ENCODE data around the gene AQR. TPM values are rescaled to one million over a fixed set of nuclear protein-coding genes. Genes with fewer than 3 reads are reported as not detected.

AQR gene
- total and polyA plus RNA-seq, 10 of the 15 experiments (the other 5 are each of a cell fraction or from before 2014, with no cell fraction given): 18.2 to 53.5 (median 32.6) TPM

DNA sequence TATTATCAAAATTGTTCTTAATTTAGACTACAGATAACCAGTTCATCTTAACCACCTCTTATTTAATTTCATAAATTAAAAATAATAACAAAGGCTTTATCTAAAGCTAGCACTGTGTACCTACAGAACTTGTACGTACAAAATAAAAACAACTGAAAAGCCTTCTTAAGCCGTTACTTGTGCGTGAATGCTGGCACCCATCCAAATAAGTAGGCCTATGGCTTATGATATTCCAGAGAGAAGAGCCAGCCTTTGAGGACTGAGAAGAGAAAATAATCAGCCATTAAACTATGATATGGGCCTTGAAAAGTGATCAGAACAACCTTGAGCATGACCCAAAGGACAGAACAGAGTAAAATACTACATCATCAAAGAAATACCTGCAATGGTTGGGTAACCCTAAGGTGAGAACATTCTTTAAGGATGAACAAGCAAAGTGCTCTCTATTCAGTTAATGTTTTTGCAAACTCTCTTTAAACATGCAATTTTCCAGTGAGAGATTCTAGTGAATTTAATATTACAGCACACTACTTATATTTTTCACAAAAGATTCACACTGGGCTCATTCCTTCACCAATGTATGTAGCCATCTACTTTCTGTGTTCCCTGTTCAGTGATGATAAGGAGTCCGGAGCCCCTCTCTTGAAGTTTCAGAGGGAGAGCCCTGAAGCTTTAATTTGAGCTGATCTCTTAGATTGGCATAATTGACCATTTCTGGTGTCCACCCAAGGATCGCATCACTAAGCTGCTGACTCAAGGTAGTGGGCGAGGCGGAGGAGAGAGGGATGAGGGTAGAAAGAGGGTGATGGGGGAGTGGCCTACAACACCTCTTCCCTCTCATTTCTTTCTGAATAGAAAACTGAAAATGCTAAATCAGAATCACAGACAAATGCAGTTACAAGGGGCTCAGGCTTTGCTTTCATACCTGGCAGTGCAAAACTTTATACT, 166.5 kb downstream of the AQR start:
- DNase-seq (ENCODE audit: low read depth, low spot score): no peak
- H3K4me2 ChIP-seq (ENCODE audit: control insufficient read depth, insufficient read depth): no peak overlapping the region
- H3K36me3 ChIP-seq (ENCODE audit: control insufficient read depth in 2 of 2, insufficient read depth in 2 of 2, low read length in 1 of 2): no peaks in the 10 kb centered on the region
- ChIA-PET POLR2A (no interaction called here), RAD21 (ENCODE audit: unreplicated experiment) (no interaction called here), SMC1A (ENCODE audit: uncharacterized antibody, unreplicated experiment) (no interaction called here), CTCF (interaction anchor here (0.6 kb wide), 1 partner anchor 730 kb away, joined by 3 read pairs; no protein-coding TSS in a partner anchor)
- in situ Hi-C loops (cut with MboI): no loop called here
- BruUV-seq (replicated peaks): no TSS peak
- H3K79me2 ChIP-seq (ENCODE audit: control insufficient read depth, insufficient read depth, low read length): no peaks in the 10 kb centered on the region
- peaks cover 0 to 2% of the 10 kb centered on the region in 2 experiments; a peak in 2 of 4 replicates for H3K27me3 ChIP-seq (replicated peaks in 1 of 2; ENCODE audit: control insufficient read depth in 2 of 2, insufficient read depth in 2 of 2, low read length in 1 of 2)
- H3K9me3 ChIP-seq (replicated peaks; ENCODE audit: control insufficient read depth, insufficient read depth, low read length): no peaks in the 10 kb centered on the region; the same call in 2 of the 3 replicates
- intact Hi-C loops (cut with micrococcal nuclease; ENCODE audit: unreplicated experiment): no loop called here
- no peaks in the 10 kb centered on the region for H3K4me1 ChIP-seq (ENCODE audit: control insufficient read depth, insufficient read depth, low read length)
- no peaks in the 10 kb centered on the region for H4K20me1 ChIP-seq (ENCODE audit: control insufficient read depth, insufficient read depth)
- TF ChIP-seq, protein P1, sequence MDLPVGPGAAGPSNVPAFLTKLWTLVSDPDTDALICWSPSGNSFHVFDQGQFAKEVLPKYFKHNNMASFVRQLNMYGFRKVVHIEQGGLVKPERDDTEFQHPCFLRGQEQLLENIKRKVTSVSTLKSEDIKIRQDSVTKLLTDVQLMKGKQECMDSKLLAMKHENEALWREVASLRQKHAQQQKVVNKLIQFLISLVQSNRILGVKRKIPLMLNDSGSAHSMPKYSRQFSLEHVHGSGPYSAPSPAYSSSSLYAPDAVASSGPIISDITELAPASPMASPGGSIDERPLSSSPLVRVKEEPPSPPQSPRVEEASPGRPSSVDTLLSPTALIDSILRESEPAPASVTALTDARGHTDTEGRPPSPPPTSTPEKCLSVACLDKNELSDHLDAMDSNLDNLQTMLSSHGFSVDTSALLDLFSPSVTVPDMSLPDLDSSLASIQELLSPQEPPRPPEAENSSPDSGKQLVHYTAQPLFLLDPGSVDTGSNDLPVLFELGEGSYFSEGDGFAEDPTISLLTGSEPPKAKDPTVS (IDR thresholded peaks at IDR 0.05; ENCODE audit: low read depth, low read length): no peak
- TF ChIP-seq ZNF217 (IDR thresholded peaks at IDR 0.05) (no peak), NR2F1 (conservative IDR thresholded peaks at IDR 0.05) (no peak)
- TF ChIP-seq, protein P2, sequence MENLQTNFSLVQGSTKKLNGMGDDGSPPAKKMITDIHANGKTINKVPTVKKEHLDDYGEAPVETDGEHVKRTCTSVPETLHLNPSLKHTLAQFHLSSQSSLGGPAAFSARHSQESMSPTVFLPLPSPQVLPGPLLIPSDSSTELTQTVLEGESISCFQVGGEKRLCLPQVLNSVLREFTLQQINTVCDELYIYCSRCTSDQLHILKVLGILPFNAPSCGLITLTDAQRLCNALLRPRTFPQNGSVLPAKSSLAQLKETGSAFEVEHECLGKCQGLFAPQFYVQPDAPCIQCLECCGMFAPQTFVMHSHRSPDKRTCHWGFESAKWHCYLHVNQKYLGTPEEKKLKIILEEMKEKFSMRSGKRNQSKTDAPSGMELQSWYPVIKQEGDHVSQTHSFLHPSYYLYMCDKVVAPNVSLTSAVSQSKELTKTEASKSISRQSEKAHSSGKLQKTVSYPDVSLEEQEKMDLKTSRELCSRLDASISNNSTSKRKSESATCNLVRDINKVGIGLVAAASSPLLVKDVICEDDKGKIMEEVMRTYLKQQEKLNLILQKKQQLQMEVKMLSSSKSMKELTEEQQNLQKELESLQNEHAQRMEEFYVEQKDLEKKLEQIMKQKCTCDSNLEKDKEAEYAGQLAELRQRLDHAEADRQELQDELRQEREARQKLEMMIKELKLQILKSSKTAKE (IDR thresholded peaks at IDR 0.05; ENCODE audit: low read depth, poor library complexity, severe bottlenecking): no peak
- TF ChIP-seq, protein P3, sequence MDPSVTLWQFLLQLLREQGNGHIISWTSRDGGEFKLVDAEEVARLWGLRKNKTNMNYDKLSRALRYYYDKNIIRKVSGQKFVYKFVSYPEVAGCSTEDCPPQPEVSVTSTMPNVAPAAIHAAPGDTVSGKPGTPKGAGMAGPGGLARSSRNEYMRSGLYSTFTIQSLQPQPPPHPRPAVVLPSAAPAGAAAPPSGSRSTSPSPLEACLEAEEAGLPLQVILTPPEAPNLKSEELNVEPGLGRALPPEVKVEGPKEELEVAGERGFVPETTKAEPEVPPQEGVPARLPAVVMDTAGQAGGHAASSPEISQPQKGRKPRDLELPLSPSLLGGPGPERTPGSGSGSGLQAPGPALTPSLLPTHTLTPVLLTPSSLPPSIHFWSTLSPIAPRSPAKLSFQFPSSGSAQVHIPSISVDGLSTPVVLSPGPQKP (IDR thresholded peaks at IDR 0.05; ENCODE audit: low read depth, low read length): no peak
- no peak for FAIRE-seq
- 46% methylated on average over 7 of the region's 7 CpGs for WGBS (ENCODE audit: insufficient coverage, insufficient replicate concordance, low lambda C conversion rate, missing lambda C conversion rate)
- H2AFZ ChIP-seq (ENCODE audit: control insufficient read depth, low read depth, low read length): no peak overlapping the region
- H3K27ac ChIP-seq (ENCODE audit: control insufficient read depth, insufficient read depth): no peak overlapping the region
- H3K4me3 ChIP-seq: no peak overlapping the region
- no peak for ATAC-seq
- H3K9ac ChIP-seq (ENCODE audit: control insufficient read depth, insufficient read depth, low read length): no peak overlapping the region

All from GM12878 (cell line).